Mesodermal cell (in vitro differentiated cells): ENCODE results near the gene ARHGEF26. TPM values are rescaled to one million over a fixed set of nuclear protein-coding genes. Genes with fewer than 3 reads are reported as not detected.
"Not testable (repeated sequence)": the region's sequence is repeated elsewhere in the genome, so short reads cannot be mapped to it uniquely, and the experiment has no call there.

Source experiments
- H3K27ac ChIP-seq: 2 replicates; pipeline ENCODE4 v1.7.0; 2013; ENCODE audit warnings: mild to moderate bottlenecking, low read depth, low read length, moderate library complexity; ENCODE audit not compliant: severe bottlenecking
- H3K36me3 ChIP-seq: 2 replicates; pipeline ENCODE4 v1.7.1; 2013; ENCODE audit warnings: mild to moderate bottlenecking, low read length, moderate library complexity; ENCODE audit not compliant: control insufficient read depth, insufficient read depth
- H3K4me1 ChIP-seq: one replicate; pipeline ENCODE4 v1.7.1; 2013; ENCODE audit warnings: mild to moderate bottlenecking, low read length; ENCODE audit not compliant: insufficient read depth, control insufficient read depth, poor library complexity, severe bottlenecking
- H3K4me3 ChIP-seq: 2 replicates; pipeline ENCODE4 v1.7.0; 2013; ENCODE audit warnings: low read length, control low read depth, mild to moderate bottlenecking; ENCODE audit not compliant: insufficient read depth, poor library complexity, severe bottlenecking; ENCODE audit errors: extremely low read depth
- H3K9me3 ChIP-seq: 2 replicates; pipeline ENCODE4 v1.7.1; 2013; ENCODE audit warnings: mild to moderate bottlenecking, low read length, moderate library complexity; ENCODE audit not compliant: control insufficient read depth
- WGBS, 2 experiments: methylation state at CpG; one replicate each; pipeline ENCODE4 v1.1.5; 2013; ENCODE audit warnings: missing lambda C conversion rate in 2 of 2; ENCODE audit not compliant: insufficient coverage in 2 of 2; 5-methylcytosine and 5-hydroxymethylcytosine counted together
- polyA plus RNA-seq, 2 experiments: library from polyadenylated mRNA; stranded (reverse); fragments of 50-300 nt; gene quantifications; one replicate each; pipeline ENCODE4 v1.2.3, GENCODE V29; 2013

ARHGEF26 gene, protein sequence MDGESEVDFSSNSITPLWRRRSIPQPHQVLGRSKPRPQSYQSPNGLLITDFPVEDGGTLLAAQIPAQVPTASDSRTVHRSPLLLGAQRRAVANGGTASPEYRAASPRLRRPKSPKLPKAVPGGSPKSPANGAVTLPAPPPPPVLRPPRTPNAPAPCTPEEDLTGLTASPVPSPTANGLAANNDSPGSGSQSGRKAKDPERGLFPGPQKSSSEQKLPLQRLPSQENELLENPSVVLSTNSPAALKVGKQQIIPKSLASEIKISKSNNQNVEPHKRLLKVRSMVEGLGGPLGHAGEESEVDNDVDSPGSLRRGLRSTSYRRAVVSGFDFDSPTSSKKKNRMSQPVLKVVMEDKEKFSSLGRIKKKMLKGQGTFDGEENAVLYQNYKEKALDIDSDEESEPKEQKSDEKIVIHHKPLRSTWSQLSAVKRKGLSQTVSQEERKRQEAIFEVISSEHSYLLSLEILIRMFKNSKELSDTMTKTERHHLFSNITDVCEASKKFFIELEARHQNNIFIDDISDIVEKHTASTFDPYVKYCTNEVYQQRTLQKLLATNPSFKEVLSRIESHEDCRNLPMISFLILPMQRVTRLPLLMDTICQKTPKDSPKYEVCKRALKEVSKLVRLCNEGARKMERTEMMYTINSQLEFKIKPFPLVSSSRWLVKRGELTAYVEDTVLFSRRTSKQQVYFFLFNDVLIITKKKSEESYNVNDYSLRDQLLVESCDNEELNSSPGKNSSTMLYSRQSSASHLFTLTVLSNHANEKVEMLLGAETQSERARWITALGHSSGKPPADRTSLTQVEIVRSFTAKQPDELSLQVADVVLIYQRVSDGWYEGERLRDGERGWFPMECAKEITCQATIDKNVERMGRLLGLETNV
- polyA plus RNA-seq (2013, experiment 1 of 2) = 5.2 TPM
- polyA plus RNA-seq (2013, experiment 2 of 2) = 4.4 TPM

DNA sequence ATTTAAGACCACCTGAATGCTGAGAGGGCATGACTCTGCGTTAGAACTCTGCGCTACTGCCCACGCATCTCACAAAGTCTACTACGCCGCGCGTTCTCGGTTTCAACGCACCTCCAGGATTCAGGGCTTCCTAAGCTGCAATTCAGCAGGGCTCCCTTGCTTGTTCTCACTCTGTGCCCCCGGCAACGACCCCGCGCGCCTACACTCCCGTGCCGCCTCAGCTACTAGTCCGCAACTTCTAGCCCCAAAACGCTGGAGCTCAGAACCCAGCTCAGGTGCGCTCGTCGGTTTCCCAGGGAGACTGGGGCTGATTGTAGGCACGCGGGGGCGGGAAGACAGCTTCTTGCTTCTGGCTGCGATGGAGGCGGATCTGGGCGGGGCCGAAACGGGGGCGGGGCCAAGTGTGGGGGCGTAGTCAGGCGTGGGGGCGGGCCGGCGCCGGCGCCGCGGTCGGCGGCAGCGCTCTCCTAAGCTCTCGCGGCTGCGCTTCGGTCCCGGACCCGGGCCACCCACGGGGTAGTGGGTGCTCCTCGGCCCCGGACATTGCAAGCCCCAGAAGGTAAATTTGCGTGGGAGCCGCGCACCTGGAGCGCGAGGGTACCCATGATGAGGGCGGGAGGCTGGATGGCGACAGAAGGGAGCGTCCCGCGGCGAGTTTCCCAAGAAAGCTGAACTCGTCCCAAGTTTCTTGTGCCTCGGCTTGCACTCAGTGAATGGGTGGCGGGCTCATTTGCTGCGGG, at the start of gene ARHGEF26:
ARHGEF26 (plus strand) TSS at position 430 of the 740 bp plus-strand sequence. CDS start 603 bp downstream, outside the sequence.
- Histone ChIP-seq H3K4me3 (peak within 1 kb of the TSS; percentile 66), H3K36me3 (no peaks in the 10 kb centered on the region), H3K9me3 (no peaks in the 10 kb centered on the region), H3K4me1 (peaks cover 6% of the 10 kb centered on the region), H3K27ac (no peak within 1 kb of the TSS)
- WGBS, 2 experiments = 0 to 1% methylated on average over 54 to 56 of the region's 66 CpGs

DNA sequence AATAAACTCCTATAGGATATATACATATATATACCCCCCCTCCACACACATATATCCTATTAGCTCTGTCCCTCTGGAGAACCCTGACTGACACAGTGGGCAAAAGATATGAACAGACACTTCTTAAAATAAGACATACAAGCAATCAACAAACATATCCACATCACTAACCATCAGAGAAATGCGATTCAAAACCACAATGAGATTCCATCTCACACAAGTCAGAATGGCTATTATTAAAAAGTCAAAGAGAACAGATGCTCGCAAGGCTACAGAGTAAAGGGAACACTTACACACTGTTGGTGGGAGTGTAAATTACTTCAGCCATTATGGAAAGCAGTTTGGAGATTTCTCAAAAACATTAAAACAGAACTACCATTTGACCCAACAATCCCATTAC, 46.2 kb upstream of the ARHGEF26 start:
- H3K36me3 ChIP-seq = no peaks in the 10 kb centered on the region
- no peak overlapping the region for H3K4me3 ChIP-seq
- no CpG with 5 or more reads among the region's 2 CpGs for WGBS, 2 experiments
- H3K27ac ChIP-seq = no peak overlapping the region
- H3K4me1 ChIP-seq = no peaks in the 10 kb centered on the region
- peaks cover 4% of the 10 kb centered on the region for H3K9me3 ChIP-seq

DNA sequence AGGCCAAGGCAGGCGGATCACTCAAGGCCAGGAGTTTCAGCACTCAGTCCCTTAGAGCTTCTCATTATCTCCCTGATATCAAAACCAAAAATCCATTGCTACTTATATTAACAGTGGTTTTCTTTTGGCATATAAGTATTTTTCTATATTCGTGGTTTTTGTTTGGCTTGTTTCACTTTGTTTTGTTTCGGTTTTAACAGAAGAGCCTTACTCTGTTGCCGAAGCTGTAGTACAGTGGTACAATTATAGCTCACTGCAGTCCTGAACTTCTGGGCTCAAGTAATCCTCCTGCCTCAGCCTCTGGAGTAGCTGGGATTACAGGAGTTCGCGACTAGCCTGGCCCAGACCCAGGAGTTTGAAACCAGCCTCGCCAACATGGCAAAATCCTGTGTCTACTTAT, 42.5 kb upstream of the ARHGEF26 start:
- WGBS, 2 experiments = 50 to 77% methylated on average over 2 to 5 of the region's 7 CpGs
- H3K36me3 ChIP-seq = no peaks in the 10 kb centered on the region

DNA sequence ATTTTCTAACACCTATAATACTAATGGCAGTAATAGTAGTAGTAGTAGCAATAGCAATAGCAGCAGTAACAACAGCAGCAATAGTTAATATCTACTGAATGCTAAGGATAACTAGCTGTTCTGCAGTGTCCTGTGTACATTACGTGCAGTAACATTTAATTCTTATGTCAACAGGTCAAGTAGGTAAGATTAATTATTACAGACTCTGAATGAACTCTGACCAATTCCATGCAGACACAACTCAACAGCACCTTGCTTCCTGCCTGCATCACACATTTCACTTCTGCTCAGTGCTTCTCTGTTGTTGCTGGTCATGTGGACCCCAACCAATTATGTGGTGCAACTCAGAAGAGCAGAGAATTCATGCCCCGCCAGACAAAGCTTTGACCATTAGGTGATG, 39.9 kb upstream of the ARHGEF26 start:
- Histone ChIP-seq H3K4me3 (no peak overlapping the region), H3K36me3 (no peaks in the 10 kb centered on the region), H3K9me3 (no peaks in the 10 kb centered on the region), H3K4me1 (no peaks in the 10 kb centered on the region), H3K27ac (no peak overlapping the region)
- whole genome bisulfite sequencing, 2 experiments = 100% methylated on average over 1 to 2 of the region's 2 CpGs

More for the DNA sequence above, 42.5 kb upstream of the ARHGEF26 start:
- no peaks in the 10 kb centered on the region for H3K4me1 ChIP-seq
- peaks cover 3% of the 10 kb centered on the region for H3K9me3 ChIP-seq
- no peak overlapping the region for H3K4me3 ChIP-seq
- H3K27ac ChIP-seq = no peak overlapping the region

DNA sequence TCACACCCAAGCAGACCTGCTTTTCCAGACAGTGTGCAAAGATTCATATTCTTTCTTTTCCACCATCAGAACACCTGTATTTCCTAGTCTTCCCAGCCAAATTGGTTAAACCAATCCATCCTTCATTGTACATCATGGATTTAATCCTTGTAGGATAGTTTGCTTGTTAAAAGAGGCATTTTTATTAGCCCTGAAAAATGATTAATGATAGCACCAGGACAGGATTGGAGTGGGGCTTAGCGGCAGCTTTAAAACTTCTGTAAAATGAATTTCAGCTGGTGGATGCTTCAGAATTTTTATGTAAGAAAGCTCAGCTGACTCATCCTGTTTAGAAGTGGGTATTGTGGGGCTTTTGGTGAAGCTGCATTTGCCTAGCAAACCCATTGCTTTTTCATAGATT, 36.1 kb upstream of the ARHGEF26 start:
- no peaks in the 10 kb centered on the region for H3K9me3 ChIP-seq
- no peaks in the 10 kb centered on the region for H3K4me1 ChIP-seq
- no peak overlapping the region for H3K27ac ChIP-seq
- no peak overlapping the region for H3K4me3 ChIP-seq
- 80 to 100% methylated on average over 1 of the region's 1 CpG for WGBS, 2 experiments
- no peaks in the 10 kb centered on the region for H3K36me3 ChIP-seq

DNA sequence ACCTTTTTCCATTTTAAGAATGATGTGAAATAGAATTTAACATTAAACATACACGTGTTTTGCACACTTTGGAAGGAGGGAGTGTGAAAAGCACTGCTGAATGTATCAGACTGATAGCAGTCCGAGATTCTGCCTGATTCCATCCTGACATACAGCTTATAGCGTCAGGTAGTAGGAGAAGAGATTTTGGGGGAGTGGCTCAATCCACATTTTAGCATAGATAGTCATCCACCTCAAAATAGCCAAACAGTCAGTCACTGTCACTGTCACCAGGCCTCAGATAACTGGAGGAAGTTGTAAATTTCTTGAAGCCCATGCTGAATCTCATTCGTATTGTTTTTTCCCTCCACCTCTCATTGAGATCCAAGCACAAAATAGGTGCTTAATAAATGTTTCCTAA, 35.4 kb upstream of the ARHGEF26 start:
- H3K4me1 ChIP-seq = no peaks in the 10 kb centered on the region
- H3K9me3 ChIP-seq = no peaks in the 10 kb centered on the region
- H3K27ac ChIP-seq = no peak overlapping the region
- no peak overlapping the region for H3K4me3 ChIP-seq
- WGBS, 2 experiments = 83 to 100% methylated on average over 1 to 2 of the region's 4 CpGs
- no peaks in the 10 kb centered on the region for H3K36me3 ChIP-seq

DNA sequence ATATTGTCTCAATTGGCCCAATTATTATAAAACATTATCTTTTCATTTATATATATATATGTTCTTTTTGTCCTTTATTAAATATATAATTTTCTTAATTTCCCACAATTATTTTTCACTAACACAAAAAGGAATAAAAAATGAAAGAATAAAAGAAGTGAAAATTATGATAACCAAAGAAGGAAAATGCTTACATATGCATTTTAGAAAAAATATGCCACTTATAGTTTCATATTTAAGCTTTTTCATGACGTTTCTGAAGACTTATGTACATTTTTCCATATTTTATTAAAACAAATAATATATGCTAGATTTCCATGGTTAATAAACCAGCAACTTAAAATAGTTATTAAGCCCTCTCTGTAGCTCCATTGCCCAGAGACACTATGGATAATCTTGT, 34.9 kb upstream of the ARHGEF26 start:
- no peak overlapping the region for H3K27ac ChIP-seq
- WGBS, 2 experiments = no CpG with 5 or more reads among the region's 1 CpG
- no peaks in the 10 kb centered on the region for H3K4me1 ChIP-seq
- H3K9me3 ChIP-seq = no peaks in the 10 kb centered on the region
- no peak overlapping the region for H3K4me3 ChIP-seq
- H3K36me3 ChIP-seq = no peaks in the 10 kb centered on the region

DNA sequence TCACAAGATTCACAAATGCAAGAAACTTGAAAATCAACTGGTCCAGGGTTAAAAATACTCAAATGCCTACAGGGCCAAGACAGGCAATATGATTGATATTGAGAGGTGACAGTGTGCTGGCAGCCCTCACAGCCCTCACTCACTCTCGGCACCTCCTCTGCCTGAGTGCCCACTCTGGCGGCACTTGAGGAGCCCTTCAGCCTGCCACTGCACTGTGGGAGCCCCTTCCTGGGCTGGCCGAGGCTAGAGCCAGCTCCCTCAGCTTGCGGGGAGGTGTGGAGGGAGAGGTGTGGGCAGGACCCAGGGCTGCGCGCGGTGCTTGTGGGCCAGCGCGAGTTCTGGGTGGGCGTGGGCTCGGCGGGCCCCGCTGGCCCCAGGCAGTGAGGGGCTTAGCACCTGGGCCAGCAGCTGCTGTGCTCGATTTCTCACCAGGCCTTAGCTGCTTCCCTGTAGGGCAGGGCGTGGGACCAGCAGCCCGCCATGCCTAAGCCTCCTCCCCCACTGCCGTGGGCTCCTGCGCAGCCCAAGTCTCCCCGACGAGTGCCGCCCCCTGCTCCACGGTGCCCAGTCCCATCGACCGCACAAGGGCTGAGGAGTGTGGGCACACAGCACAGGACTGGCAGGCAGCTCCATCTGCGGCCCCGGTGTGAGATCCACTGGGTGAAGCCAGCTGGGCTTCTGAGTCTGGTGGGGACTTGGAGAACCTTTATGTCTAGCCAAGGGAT, 33.3 kb upstream of the ARHGEF26 start:
- WGBS, 2 experiments = 99% methylated on average over 14 to 17 of the region's 26 CpGs

DNA sequence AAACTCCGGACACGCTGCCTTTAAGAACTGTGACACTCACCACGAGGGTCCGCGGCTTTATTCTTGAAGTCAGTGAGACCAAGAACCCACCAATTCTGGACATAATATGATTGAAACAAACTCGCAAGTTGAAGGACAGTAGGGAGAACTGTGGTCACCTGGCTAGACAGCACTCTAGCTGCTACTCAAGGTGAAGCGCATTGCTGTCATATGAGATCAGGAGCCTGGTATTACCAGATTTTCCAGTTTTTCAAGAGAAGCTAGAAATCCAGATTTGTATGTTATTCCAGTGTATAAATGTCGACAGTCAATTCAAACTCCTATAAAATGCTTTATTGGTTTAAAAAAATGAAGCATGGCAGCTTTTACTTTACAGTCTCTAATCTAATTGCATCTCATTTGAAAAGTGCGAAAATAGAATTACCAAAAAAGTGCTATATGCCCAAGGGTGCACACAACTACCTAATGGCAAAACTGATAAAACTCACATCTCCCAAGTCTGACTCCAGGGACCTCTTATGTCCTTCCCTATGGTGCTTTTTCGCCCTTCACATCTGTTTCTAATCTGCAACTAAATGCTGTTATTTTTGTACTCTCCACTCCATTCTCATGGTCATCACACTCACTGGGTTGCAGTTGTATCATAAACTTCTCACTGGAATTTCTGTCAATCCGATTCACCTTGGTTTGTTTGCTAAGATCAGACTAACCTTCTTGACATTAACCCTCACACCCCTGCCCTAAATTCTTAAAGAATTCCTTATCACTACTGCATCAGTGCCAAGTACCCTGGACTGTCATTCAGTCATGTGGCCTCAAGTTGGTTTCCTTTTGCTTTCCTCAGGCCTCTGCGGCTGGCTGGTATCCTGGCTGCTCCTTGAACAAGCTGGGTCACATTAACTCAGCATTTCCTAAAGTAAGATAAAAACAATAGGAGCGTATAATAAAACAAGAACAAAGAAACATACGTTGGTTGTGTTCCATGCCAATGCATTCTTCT, 31.5 kb upstream of the ARHGEF26 start:
- Histone ChIP-seq H3K9me3 (no peaks in the 10 kb centered on the region), H3K27ac (no peak overlapping the region), H3K4me1 (no peaks in the 10 kb centered on the region), H3K36me3 (no peaks in the 10 kb centered on the region), H3K4me3 (no peak overlapping the region)
- WGBS, 2 experiments = 78 to 83% methylated on average over 5 to 10 of the region's 14 CpGs

More for the DNA sequence above, 33.3 kb upstream of the ARHGEF26 start:
- not testable (repeated sequence) for H3K36me3 ChIP-seq, H3K4me3 ChIP-seq, H3K9me3 ChIP-seq, H3K4me1 ChIP-seq, H3K27ac ChIP-seq
